Measurements from ENCODE around the gene TEX48.

DNA sequence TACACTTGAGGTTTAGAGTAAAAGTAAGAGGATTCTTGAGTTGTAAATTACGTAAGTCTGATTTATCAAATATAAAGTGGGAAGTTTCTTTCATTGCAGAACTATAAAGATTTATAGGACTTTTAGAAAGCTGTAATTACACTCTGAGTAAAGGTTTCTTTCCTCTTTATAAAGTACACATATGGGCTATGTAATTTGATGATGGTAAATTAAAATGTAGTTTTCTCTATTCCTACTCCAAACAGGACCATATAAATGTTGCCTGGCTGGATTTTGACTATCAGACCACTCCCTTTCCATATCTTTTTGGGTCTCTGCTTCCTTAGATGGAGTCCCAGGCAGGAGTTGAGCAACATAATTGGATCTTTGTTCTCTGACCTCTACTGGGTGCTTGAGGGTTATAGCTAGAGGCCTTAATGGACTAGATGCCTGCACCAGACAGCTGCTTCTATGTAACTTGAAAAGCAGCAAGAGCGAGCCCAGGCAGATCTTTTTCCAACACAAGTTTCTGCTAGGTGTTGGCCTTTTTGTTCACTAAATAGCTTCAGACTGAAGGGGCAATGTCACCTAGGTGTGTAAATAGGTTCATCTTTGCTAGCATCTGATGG is 11.4 kb upstream of the TEX48 start:
- TF ChIP-seq EZH2 (IDR thresholded peaks at IDR 0.05; ENCODE audit: insufficient read depth, poor library complexity, severe bottlenecking): no peak
- no peak for TF ChIP-seq EZH2phosphoT487 (IDR thresholded peaks at IDR 0.05; ENCODE audit: insufficient read depth, low read depth)

Measured in GM23248 (cell line).